SK-N-SH treated with all-trans-retinoic acid at 6 μM for 48 hours (cell line): ENCODE measurements around the gene GABRE.
A peak's percentile ranks its signal among the peaks of the same experiment; 100 is the strongest.

ENCODE experiments used
- ATAC-seq: fragments of 200-7000 bp; cut with Tn5 transposase; 3 replicates; pipeline ENCODE4 v1.9.1; 2020; ENCODE audit warnings: mild to moderate bottlenecking, moderate library complexity
- ARNTL ChIP-seq: fragments of 450-650 bp; formaldehyde crosslinking; IDR thresholded peaks from 2 replicates; pipeline ENCODE4 v1.5.0; 2020; ENCODE audit warnings: low read depth, mild to moderate bottlenecking, moderate library complexity, borderline replicate concordance
- BACH2 ChIP-seq: fragments of 250-450 bp; sonication (Bioruptor Pico); IDR thresholded peaks from 2 replicates; pipeline ENCODE4 v1.9.0; 2021; ENCODE audit warnings: mild to moderate bottlenecking, borderline replicate concordance
- CREB5 ChIP-seq: fragments of 250-450 bp; sonication (Bioruptor Pico); IDR thresholded peaks from 2 replicates; pipeline ENCODE4 v1.5.1; 2020; ENCODE audit warnings: low read depth, mild to moderate bottlenecking, moderate library complexity
- CSDC2 ChIP-seq: fragments of 250-450 bp; sonication (Bioruptor Pico); IDR thresholded peaks from 2 replicates; pipeline ENCODE4 v1.5.0; 2020; ENCODE audit warnings: mild to moderate bottlenecking, moderate library complexity
- CSRNP3 ChIP-seq: fragments of 250-450 bp; sonication (Bioruptor Pico); IDR thresholded peaks from 2 replicates; pipeline ENCODE4 v1.5.1; 2021; ENCODE audit warnings: mild to moderate bottlenecking, moderate library complexity
- ESRRG ChIP-seq: fragments of 250-450 bp; sonication (Bioruptor Pico); IDR thresholded peaks from 2 replicates; pipeline ENCODE4 v1.6.1; 2021; ENCODE audit warnings: mild to moderate bottlenecking
- GLIS3 ChIP-seq: fragments of 250-450 bp; sonication (Bioruptor Pico); IDR thresholded peaks from 2 replicates; pipeline ENCODE4 v1.5.0; 2020; ENCODE audit warnings: mild to moderate bottlenecking, moderate library complexity
- ISL1 ChIP-seq: fragments of 250-450 bp; sonication (Bioruptor Pico); IDR thresholded peaks from 2 replicates; pipeline ENCODE4 v2.1.2; 2022; ENCODE audit warnings: mild to moderate bottlenecking, moderate library complexity
- OSR1 ChIP-seq: fragments of 250-450 bp; sonication (Bioruptor Pico); IDR thresholded peaks from 2 replicates; pipeline ENCODE4 v1.8.0; 2022; ENCODE audit warnings: moderate library complexity, mild to moderate bottlenecking, inconsistent platforms
- PATZ1 ChIP-seq: fragments of 250-450 bp; sonication (Bioruptor Pico); IDR thresholded peaks from 2 replicates; pipeline ENCODE4 v1.8.0; 2020; ENCODE audit warnings: mild to moderate bottlenecking, moderate library complexity, borderline replicate concordance
- POU6F1 ChIP-seq: fragments of 250-450 bp; sonication (Bioruptor Pico); IDR thresholded peaks from 2 replicates; pipeline ENCODE4 v1.8.0; 2021; ENCODE audit warnings: low read depth, mild to moderate bottlenecking, moderate library complexity, borderline replicate concordance
- PPARA ChIP-seq: fragments of 250-450 bp; sonication (Bioruptor Pico); IDR thresholded peaks from 2 replicates; pipeline ENCODE4 v1.5.0; 2020; ENCODE audit warnings: mild to moderate bottlenecking, borderline replicate concordance
- RARB ChIP-seq: fragments of 250-450 bp; sonication (Bioruptor Pico); IDR thresholded peaks from 2 replicates; pipeline ENCODE4 v1.8.0; 2021; ENCODE audit warnings: mild to moderate bottlenecking, moderate library complexity
- SNAI2 ChIP-seq: fragments of 250-450 bp; sonication (Bioruptor Pico); IDR thresholded peaks from 2 replicates; pipeline ENCODE4 v1.5.0; 2020; ENCODE audit warnings: mild to moderate bottlenecking, moderate library complexity
- TOX ChIP-seq: fragments of 250-450 bp; sonication (Bioruptor Pico); IDR thresholded peaks from 2 replicates; pipeline ENCODE4 v1.8.0; 2021; ENCODE audit warnings: mild to moderate bottlenecking, moderate library complexity, borderline replicate concordance
- TSHZ2 ChIP-seq: fragments of 250-450 bp; sonication (Bioruptor Pico); IDR thresholded peaks from 2 replicates; pipeline ENCODE4 v1.5.0; 2020; ENCODE audit warnings: mild to moderate bottlenecking, moderate library complexity
- ZC3H10 ChIP-seq: fragments of 250-450 bp; sonication (Bioruptor Pico); IDR thresholded peaks from 2 replicates; pipeline ENCODE4 v1.5.1; 2021; ENCODE audit warnings: mild to moderate bottlenecking, moderate library complexity
- ZFP3 ChIP-seq: fragments of 250-450 bp; sonication (Bioruptor Pico); IDR thresholded peaks from 2 replicates; pipeline ENCODE4 v1.5.0; 2020; ENCODE audit warnings: mild to moderate bottlenecking, moderate library complexity
- ZFP30 ChIP-seq: fragments of 450-650 bp; formaldehyde crosslinking; IDR thresholded peaks from 2 replicates; pipeline ENCODE4 v1.5.0; 2022; ENCODE audit warnings: mild to moderate bottlenecking, moderate library complexity
- ZNF565 ChIP-seq: fragments of 450-650 bp; formaldehyde crosslinking; conservative IDR thresholded peaks from 2 replicates; pipeline ENCODE4 v1.5.0; 2020; ENCODE audit warnings: low read depth, mild to moderate bottlenecking, moderate library complexity
- ZNF70 ChIP-seq: fragments of 450-650 bp; formaldehyde crosslinking; IDR thresholded peaks from 2 replicates; pipeline ENCODE4 v1.5.0; 2020; ENCODE audit warnings: mild to moderate bottlenecking, moderate library complexity
- ZNF8 ChIP-seq: fragments of 450-650 bp; formaldehyde crosslinking; IDR thresholded peaks from 2 replicates; pipeline ENCODE4 v1.5.0; 2020; ENCODE audit warnings: mild to moderate bottlenecking, moderate library complexity

Gene GABRE

GRCh38 chrX:151973060-151973661 lies 1.3 kb downstream of the GABRE start:
- TF ChIP-seq OSR1 (CRISPR knock-in tag), result no peak
- no peak for TF ChIP-seq CSRNP3
- TF ChIP-seq ZFP30 (CRISPR knock-in tag), result no peak
- TF ChIP-seq ZC3H10 (CRISPR knock-in tag), result no peak
- TF ChIP-seq POU6F1 (CRISPR knock-in tag), result no peak
- no peak for TF ChIP-seq PPARA
- TF ChIP-seq CREB5 (CRISPR knock-in tag), result no peak
- no peak for TF ChIP-seq TOX
- TF ChIP-seq ZNF8, result no peak
- no peak for TF ChIP-seq GLIS3 (CRISPR knock-in tag)
- TF ChIP-seq ESRRG (CRISPR knock-in tag), result no peak
- TF ChIP-seq ARNTL (CRISPR knock-in tag), result no peak
- TF ChIP-seq ZNF565 (CRISPR knock-in tag), result no peak
- no peak for TF ChIP-seq BACH2
- TF ChIP-seq TSHZ2 (CRISPR knock-in tag), result no peak
- no peak for TF ChIP-seq SNAI2 (CRISPR knock-in tag)
- TF ChIP-seq ZNF70, result no peak
- TF ChIP-seq CSDC2 (CRISPR knock-in tag), result no peak
- TF ChIP-seq, all 23 proteins: peak for 0
- no peak for ATAC-seq

- peak; percentile 86 for ATAC-seq
- TF ChIP-seq ZNF70, result no peak
- no peak for TF ChIP-seq CSDC2 (CRISPR knock-in tag)
- no peak for TF ChIP-seq PATZ1 (CRISPR knock-in tag)
- TF ChIP-seq ISL1 (CRISPR knock-in tag), result no peak
- TF ChIP-seq, all 23 proteins: peak for 0
Measured at GRCh38 chrX:151970661-151971060, 3.8 kb downstream of the GABRE start.

GRCh38 chrX:151970027-151970426 lies 4.4 kb downstream of the GABRE start:
- ATAC-seq, result no peak

More at GRCh38 chrX:151970027-151970426, 4.4 kb downstream of the GABRE start:
- TF ChIP-seq POU6F1 (CRISPR knock-in tag) (no peak), CSDC2 (CRISPR knock-in tag) (no peak), ZNF70 (no peak), SNAI2 (CRISPR knock-in tag) (no peak), TOX (no peak), BACH2 (no peak), TSHZ2 (CRISPR knock-in tag) (no peak), ESRRG (CRISPR knock-in tag) (no peak), ZC3H10 (CRISPR knock-in tag) (no peak), CREB5 (CRISPR knock-in tag) (no peak), RARB (CRISPR knock-in tag) (no peak), ZFP3 (no peak), GLIS3 (CRISPR knock-in tag) (no peak), OSR1 (CRISPR knock-in tag) (no peak)
